GM19238 (cell line): ENCODE results near the gene AATK.

ENCODE experiments used
- DNase-seq: peaks from one replicate; pipeline ENCODE4 v3.0.0; 2011; ENCODE audit warnings: low spot score; ENCODE audit not compliant: insufficient read length

The AATK gene

GRCh38 chr17:81144423-81144781 lies 21.6 kb downstream of the AATK start:
- DNase-seq = no peak

- no peak for DNase-seq
Measured at GRCh38 chr17:81143717-81144422, 22.2 kb downstream of the AATK start.

GRCh38 chr17:81143200-81143527 lies 22.9 kb downstream of the AATK start:
- no peak for DNase-seq

- peak; percentile 69 for DNase-seq
Measured at GRCh38 chr17:81142301-81143199, 23.5 kb downstream of the AATK start.

GRCh38 chr17:81140695-81141094 lies 25.3 kb downstream of the AATK start:
- DNase-seq = no peak

GRCh38 chr17:81140018-81140417 lies 26.0 kb downstream of the AATK start:
- no peak for DNase-seq

GRCh38 chr17:81139428-81139827 lies 26.6 kb downstream of the AATK start:
- DNase-seq = no peak

- DNase-seq = no peak
Measured at GRCh38 chr17:81138500-81138899, 27.5 kb downstream of the AATK start.

- no peak for DNase-seq
Measured at GRCh38 chr17:81138083-81138482, 27.9 kb downstream of the AATK start.

GRCh38 chr17:81137248-81137647 lies 28.8 kb downstream of the AATK start:
- DNase-seq = no peak

GRCh38 chr17:81136366-81136765 lies 29.7 kb downstream of the AATK start:
- no peak for DNase-seq

GRCh38 chr17:81135505-81136278 lies 30.3 kb downstream of the AATK start:
- DNase-seq = no peak

GRCh38 chr17:81134064-81134781 lies 31.8 kb downstream of the AATK start:
- DNase-seq = no peak

- DNase-seq = no peak
Measured at GRCh38 chr17:81132770-81133723, 33.0 kb downstream of the AATK start.

- DNase-seq = no peak
Measured at GRCh38 chr17:81132197-81132540, 33.9 kb downstream of the AATK start.

- DNase-seq = no peak
Measured at GRCh38 chr17:81131486-81132196, 34.4 kb downstream of the AATK start.

GRCh38 chr17:81130385-81131361 lies 35.3 kb downstream of the AATK start:
- no peak for DNase-seq

GRCh38 chr17:81129711-81130367 lies 36.2 kb downstream of the AATK start:
- no peak for DNase-seq
